SKM-1 treated with dmso at 0.1 percent for 144 hours (cell line): ENCODE measurements around the gene CEP135.
"Not testable (repeated sequence)": the region's sequence is repeated elsewhere in the genome, so short reads cannot be mapped to it uniquely, and the experiment has no call there.

Experiments used
- DNase-seq: peaks from one replicate; lab custom pipeline; 2025; ENCODE audit not compliant: unreplicated experiment; lab: John Stamatoyannopoulos, UW

The CEP135 gene

DNA sequence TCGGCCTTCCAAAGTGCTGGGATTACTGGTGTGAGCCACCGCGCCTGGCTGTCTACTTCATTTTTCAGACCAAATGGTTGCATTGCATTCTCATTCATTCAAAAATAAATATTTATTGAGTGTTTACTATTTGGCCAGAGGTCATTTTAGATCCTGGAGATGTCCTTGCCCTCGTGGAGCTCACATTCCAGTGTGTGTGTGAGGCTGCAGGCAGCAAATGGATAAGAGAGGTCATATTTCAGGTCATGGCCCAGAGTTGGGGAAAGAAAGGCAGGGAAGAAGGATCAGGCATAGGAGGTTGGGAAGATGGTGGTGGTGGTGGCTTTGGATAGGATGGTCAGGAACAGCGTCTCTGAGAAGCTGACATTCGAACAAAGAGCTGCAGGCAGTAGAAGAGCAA, 119.1 kb downstream of the CEP135 start:
- no peak for DNase-seq

DNA sequence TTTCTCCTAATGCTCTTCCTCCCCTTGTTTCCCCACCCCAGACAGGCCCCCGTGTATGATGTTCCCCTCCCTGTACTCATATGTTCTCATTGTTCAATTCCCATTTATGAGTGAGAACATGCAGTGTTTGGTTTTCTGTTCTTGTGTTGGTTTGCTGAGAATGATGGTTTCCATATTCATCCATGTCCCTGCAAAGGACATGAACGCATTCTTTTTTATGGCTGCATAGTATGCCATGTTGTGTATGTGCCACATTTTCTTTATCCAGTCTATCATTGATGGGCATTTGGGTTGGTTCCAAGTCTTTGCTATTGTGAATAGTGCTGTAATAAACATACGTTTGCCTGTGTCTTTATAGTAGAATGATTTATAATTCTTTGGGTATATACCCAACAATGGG, 124.0 kb downstream of the CEP135 start:
- DNase-seq, result not testable (repeated sequence)

DNA sequence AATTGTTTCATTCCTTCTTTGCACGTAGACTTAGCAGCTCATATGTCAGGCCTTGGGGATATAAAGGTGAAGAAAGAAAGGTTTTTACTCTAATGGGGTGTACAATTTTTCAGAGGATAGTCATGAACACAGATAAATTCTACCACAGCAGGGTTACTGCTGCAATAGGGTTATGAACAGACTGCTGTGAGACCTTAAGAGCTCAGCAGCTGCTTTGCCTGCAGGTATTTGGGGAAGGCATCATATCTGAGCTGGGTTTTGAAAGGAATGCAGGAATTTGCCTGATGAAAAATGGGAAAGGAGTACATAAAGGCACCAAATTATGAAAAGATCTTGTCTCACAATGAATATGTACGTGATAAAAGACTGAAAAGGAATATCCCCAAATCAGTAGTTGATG, 128.9 kb downstream of the CEP135 start:
- DNase-seq, result no peak

DNA sequence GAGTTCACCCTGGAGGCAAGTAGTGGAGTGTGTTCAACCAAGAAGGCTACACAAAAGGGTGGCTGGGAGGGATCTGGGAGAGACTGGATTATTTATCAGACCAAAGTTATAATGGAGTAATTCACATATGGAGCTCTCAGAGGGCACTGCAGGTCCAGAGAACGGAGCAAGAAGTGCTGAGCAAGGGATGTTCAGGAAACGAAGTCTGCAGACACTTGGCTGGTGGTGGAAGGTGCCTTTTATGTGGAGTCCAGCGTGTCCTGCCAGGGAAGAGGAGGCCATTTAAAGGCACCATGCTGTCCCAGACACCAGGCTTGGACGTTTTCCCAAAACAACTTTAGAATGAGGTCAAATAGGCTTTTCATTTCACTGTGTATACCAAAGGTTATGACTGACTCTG, 130.1 kb downstream of the CEP135 start:
- no peak for DNase-seq

DNA sequence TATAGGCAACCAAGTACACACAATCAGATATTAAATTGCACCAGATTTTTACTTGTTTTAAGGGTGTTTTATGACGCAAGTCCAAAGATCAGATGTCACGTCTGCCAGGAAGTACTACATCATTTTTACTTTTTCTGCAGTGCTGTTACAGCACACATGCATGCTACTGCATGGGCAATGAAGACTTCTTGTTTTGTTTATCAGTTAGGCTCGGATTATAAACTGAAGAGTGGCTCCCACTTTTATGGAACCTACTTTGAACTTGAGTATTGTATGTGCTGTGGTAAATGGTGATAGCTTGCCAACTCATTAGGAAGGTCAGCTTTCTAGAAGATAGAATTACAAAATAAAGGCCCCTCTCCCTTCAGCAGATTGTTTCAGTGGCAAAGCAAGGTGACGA, 131.6 kb downstream of the CEP135 start:
- no peak for DNase-seq

DNA sequence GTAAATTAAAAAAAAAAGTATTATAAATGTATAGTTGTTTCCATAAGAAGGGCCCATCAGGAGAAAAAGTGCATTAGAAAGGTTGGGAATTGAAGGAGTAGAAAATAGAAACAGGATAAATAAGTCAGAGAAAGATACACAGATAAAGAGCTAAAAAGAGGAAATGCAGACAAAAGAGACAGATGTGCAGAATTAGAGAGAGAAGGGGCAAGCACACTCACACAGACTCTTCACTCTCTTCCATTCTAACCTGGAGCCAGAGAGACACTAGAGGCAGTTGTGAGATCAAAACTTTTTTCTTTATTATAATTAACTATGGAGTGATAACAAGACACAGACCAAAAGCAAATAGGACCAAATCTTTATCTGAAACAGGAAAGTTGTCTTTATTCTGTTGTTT, 134.1 kb downstream of the CEP135 start:
- DNase-seq, result no peak
